GM18868 (cell line): ENCODE data around the gene TTC7B.

Experiments used
- ATAC-seq: cut with Tn5 transposase; IDR thresholded peaks from one replicate; pipeline ENCODE4 v1.9.1; 2021; ENCODE audit warnings: mild to moderate bottlenecking, moderate library complexity; ENCODE audit not compliant: unreplicated experiment

TTC7B gene

DNA sequence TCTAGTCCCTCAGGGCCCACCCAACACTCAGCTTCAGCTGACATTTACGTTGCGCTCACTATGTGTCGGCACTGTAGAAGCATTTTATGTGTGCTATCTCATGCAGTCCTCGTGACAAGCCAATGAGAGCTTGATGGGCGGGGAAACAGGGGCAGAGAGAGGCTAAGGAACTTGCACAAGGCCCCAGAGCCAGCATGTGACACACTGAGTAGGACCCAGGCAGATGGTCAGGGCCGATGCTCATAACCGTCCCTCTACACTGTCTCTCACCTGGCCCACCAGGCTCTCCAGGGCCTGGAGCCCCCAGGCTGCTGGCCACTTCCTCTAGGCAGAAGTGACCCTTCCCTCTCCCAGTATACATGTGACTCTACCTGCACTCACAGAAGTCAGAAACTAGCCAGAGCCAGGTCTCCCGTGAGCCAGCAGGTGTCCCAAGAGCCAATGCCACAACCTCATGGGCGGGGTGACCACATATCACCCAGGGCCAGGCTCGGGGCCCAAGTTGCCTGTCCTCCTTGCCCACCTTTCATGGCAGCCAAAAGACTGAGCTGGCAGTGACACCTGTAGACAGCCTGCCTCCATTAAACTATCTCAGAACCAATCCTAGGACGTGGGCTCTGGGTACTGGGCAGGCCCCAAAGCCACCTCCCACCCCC lies 38.3 kb downstream of the TTC7B start:
- no peak for ATAC-seq

DNA sequence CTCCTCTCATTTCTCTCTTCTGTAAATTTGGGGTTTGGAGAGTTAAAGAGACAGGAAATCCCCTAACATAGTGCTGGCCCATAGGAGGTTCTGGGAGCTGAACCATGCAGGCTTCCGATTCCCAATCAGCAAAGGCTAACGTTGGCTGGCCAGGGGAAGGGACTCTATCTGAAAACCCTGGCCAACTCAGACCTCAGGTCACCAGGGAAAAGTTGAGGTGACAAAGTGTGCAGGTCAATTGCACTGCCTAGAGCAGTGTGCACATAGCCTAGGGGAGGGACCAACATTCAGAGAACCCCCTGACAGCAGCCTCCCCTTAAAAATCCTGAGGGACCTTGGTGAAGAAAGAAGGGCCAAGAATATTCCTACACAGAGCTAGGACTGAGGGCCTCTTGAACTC lies 38.9 kb downstream of the TTC7B start:
- ATAC-seq: no peak

DNA sequence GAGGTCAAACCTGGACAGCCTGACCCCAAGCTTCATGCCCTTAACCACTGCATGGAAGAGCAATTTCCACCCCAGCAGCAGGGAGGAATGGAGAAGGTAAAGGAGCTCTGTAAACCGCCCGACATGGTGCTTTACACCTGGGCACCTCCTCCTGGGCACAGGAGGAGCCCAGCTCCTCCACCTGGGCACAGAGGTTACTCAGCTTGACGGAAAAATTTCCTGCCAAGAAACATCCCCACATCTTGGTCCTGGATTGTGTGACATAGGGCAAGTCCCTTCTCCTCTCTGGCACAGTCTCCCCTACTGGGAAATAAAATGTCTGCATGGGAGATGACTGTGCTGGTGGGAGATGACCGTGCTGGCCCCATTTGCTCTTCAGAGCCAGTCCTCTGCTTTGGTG lies 40.8 kb downstream of the TTC7B start:
- ATAC-seq: no peak

DNA sequence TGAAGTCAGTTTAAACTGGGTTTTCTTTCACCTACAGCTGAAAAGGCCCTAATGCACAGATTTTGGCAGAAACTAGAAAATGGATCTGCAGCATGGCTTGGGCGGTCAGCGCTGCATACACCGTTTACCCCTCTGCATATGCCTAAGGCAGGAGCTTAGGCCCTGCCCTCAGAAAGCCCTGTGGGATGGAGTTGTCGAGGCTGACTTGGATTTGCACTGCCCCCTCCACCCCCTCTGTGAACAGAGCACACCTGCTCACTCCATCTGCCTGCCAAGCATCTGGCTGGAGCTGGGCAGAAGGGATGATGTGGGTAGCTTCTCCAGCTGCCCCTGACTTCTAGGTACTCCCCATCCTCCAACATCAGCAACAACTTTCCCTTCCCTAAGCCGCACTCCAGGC lies 41.9 kb downstream of the TTC7B start:
- ATAC-seq: no peak

DNA sequence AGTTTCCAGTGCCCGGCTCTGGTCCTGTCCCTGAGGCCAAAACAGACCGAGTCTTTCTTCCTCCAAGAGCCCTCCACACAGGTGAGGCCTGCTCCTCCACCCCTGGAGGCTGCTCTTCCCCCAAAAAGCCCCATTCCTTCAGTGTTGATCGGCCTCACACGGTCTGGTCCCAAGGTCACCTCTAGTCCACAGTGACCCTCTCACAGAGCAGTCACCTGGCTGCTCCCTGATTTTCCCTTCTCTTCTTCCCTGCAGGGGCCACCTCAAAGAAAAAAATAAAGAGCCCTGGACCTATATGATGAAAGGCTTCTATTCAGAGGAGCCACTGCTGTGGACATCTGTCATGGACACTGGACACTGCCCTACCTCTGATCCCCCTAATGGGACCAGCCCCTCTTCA lies 42.5 kb downstream of the TTC7B start:
- no peak for ATAC-seq

DNA sequence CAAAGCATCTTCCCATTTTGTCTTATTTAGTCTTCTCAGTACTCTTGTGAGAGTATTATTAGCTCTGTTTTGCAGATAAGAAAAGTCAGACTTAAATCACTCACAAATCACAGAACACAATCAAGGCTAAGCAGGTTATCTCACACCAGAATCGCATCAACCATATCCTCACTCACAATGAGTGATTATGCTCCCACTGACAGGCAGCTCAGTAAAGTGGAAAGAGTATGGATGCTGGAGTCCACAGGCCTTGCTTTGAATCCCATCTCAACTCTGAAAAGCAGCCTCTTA lies 43.1 kb downstream of the TTC7B start:
- no peak for ATAC-seq

DNA sequence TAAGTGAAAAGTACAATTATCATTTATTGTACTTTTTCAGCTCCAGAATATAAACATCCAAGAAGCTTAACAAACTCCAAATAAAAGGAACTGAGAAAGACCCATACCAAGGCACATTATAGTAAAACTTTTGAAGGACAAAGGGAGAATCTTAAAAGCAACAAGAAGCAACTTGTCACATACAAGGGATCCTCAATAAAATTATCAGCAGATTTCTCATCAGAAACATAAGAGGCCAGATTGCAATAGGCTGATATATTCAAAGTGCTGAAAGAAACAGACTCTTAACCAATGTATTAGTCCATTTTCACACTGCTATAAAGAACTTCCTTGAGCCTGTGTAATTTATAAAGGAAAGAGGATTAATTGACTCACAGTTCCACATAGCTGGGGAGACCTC lies 48.3 kb downstream of the TTC7B start:
- no peak for ATAC-seq

DNA sequence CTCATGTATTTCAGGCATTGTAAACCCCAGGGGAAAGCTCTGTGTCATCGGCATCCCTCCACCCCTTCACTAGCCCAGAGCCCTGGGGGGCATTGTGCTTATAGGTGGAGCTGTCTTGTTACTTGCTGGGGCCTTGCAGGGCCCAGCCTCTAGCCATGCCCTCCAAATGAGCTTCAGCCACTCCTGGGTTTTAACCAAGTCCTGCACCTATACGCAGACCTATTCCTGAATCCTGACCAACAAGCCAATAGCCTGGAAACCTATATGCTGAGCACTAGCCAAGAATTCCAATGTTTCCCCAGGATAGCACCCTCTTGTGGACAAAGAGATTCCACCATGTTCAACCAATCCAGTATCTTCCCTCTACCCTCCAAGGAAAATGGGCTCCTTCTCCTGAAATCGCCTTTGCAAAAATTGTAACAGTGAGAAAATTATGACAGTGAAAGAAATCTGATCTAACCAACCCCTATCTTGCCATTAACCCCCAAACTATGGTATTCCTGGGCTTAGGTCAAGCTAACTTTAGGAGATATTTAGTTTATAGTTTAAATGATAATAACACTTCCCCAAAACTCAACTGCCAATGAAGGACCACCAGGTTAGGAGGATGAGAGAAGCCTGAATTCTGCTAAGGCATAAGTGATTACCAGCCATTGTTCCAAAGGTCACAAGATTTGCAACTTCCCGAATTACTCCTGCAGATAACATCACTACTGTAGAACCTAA lies 55.5 kb downstream of the TTC7B start:
- ATAC-seq: no peak

DNA sequence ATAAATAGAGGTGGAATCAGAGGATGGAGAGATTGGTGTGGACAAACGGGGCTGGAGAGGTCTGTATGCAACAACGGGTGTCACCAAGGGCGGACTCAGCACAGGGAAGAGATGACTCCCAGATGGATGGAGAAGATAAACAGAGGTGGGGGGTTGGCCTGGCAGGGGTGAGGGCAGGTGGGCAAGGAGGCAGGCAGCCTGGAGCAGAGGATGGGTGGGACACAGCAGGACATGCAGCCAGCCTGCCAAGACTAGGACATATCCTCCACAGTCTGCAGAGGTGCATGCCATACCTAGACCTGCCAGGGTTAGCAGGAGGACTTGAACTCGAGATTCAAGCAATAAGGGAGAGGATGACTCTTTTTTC lies 56.2 kb downstream of the TTC7B start:
- ATAC-seq: no peak

DNA sequence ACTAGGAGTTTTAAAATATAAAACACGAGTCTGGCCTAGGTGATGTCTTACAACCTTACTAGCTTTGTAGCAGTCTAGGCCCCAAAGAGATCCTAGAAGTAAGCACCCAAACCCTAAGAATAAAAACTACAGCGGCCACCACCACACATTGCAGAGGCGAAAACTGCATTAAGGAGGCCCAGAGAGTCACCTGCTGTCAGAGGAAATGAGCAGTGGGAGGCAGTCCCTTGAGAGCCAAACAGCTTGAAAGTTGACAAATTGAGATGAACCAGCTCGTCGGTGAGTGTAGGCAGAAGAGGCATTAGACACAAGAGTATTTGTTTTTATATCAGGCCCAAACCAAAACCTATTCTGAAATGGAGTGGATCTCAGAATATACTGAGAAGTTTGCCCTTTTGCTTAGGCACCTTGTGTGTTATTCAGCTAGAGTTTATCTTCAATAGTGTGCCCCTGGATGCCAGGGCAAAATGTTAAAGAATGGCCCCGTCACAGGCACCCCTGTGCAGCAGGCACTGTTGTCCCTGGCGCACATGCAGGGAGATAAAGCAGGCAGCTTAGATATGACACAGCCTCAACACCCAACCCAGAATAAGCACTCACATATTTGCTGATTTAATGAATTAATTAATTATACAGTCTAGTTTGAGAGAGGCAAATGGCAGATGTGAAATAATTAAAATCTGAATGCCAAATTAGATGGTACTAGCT lies 56.7 kb downstream of the TTC7B start:
- no peak for ATAC-seq

DNA sequence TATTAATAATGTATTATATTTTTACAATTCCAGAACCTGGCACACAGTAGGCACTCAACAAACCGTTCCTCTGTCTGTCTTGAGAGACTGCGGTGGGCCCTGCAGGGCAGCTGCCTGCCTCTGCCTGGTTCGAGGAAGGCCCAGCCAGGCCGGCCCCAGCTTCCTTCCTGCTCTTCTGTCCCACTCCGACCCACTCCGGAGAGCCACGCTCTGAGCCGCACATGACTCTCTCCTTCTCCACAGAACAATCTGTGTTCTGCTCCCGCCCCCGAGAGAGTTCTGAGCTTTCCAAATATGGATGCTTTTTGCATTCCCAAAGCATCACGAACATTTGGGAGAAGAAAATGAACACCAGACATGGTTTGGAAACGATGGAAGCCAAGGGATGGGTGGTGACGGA lies 57.3 kb downstream of the TTC7B start:
- ATAC-seq: peak; percentile 24

DNA sequence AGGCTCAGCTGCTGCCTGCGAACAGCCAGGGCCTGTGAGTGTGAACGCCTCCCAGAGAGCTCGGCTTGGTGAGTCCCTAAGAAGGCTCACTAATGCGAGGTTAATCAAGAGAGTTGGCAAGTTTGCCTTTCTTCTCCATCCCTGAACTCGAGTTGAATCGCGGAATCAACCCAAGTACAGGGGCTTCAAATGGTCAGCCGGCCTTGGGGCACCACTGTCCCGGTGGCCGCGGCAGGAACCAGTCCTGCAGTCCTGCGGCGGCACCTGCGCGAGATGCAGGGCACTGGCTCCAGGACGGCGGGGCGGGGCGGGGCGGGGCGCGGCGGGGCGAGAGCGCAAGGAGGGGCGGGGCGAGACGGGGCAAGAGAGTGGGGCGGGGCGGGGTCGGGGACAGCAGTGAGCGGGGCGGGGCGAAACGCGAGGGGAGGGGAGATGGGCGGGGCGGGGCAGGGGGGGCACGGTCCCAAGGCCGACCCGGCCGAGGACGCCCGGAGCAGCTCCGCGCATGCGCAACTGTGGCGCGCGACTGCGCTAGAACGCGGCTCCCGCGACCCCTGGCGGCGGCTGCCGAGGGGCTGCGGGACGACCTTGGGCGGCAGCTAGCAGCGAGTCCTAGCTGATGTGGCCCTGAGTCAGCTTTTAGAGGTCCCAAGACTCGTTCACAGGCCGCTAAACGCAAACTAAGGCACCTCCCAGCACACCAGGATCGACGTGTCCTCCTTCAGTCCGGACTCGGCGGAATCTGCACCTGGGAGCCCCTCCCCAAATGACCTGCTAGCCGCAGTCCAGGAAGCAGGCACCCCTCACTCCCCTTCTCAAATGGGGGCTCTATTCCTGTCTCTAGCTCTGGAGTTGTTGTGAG lies 58.0 kb downstream of the TTC7B start:
- ATAC-seq: peak; percentile 84

DNA sequence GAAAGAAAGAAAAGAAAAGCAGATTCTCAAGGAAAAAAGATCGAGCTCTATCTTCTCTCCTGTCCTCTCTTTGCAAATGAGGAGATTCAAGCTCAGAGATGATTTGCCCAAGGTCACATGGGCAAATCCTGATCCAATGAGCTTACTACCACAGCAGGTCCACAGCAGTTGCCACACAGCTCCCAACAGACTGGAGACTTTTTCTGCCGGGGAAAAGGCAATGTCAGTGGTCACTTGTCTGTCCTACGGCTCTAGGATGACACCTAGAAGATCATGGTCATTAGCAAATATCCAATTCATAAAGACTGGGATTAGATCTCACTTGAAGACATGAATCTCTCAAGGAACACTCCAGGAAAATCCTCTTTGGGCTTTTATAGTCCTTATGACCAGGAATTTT lies 58.8 kb downstream of the TTC7B start:
- no peak for ATAC-seq

DNA sequence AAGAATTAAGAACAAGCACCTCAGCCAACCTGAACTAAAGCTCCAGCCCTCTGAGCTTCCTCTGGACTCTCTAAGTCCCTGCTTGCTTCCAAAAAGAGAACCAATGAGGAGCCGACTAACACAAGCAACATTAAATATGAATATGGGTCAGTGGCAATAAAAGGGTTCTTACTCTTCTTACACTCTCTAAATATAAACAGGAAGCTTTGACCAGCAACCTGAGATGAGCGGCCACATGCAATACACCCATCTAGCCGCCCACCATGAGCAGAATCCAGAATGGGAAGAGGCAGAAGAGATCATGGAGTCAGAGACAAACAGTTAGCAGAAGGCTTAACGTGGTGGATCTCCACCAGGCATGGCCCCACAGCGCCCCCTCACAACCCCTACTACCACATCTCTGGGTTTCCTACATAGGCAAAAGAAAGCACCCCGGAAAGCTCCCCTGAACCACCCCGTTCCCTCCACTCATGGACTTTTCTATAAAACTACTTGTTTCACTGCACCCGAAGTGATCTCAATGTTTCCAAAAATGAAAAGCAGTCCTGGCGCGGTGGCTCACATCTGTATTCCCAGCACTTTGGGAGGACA lies 59.4 kb downstream of the TTC7B start:
- ATAC-seq: no peak

DNA sequence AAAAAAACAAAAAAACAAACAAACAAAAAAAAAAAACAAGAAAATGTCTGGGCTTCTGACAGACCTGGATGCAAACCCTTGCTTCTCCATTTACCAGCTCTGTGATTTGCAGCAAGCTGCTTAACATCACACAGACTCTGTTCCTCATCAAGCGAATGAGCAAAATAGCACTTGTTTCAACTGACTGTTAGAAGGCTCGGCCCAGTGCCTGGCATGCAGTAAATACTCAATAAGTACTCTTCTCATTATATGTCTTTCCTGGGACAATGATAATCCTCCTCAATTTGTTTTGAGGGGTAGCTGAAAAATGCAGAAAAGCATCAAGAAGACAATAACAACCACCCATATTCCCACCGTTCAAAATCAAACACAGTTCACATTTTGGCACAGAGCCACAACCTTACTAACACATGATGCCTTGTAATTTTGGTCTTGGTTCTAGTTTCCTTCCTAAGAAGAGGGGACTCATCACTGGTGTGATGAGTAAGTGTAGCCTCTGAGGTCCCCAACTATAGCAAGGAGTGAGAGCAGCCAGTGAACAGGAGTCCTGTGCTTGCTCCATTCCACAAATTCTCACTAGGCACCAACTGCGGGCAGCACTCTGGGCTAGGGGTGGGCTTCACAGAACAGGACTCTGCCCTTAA lies 60.4 kb downstream of the TTC7B start:
- ATAC-seq: no peak

DNA sequence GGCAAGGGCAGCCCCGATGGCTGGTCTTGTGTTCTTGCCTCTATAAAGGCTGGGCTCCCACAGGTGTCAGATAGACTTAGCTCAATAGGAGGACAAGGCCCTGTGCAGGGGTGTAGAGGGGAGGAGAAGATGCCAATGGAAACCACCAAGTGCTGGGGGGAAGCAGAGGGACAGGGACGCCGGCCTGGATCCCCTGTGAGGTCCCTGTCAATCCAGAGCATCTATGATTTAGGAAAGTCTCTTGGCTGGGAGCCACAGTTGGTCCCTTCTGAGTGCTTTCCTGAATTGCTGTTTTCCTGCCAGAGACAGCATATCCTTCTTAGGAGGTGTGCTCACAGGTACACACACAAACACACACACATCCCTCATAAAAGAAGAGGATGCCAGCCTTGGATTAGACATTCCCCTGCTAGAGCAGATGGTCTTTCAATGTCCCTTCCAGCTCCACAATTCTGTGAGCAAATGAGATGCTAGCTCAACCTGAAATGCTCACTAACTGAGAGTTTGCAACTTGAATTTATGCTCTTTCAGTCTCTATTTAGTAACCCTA lies 62.7 kb downstream of the TTC7B start:
- no peak for ATAC-seq

DNA sequence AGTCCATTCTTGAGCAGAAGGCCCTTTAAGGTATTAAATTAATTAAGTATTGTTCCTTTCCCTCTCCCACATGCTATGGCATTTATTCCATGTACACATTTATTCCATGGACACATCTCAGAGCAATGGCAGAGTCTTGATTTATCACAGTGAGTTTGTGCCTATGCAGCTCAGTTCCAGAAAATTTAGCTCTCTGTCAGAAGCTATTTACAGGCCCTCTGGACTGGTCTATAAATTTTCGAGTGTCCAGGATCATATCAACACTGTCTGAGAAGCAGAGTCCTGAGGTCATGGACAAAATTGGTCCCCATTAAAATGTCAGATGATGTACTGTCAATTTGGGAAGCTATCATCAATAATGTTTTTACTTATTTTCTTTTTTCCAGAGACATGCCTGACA lies 65.5 kb downstream of the TTC7B start:
- no peak for ATAC-seq

DNA sequence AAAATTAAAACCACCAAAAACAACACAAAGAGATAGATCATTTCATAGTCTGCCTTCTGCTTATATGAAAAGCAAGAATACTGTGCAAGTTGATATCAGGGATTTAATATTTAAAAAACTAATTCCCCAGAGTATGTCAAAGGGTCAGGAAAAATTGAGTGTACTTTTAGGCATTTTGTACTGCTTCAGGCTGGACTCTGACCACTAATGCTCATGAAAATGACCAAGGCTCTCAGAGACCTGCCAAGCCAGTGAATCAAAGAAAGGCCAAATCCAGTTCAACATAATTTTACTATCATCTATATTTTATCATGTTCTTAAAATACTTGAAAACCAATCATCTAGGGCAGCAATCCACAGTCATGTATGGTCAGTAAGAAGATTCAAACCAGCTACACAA lies 66.0 kb downstream of the TTC7B start:
- ATAC-seq: no peak

DNA sequence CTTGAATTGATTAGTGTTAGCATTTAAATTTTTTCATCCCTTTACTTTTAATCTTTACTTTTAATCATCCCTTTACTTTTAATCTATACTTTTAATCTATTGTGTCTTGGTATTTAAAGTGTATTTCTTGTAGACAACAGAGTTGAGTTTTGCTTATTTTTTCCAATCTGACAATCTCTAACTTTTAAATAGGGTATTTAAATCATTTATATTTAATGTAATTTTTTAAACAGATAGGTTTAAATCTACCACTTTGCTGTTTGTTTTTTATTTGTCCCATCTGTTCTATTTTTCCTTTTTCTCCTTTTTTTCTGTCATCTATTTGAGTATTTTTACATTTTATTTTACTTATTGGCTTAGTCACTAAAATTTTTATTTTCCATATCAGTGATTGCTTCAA lies 68.3 kb downstream of the TTC7B start:
- no peak for ATAC-seq

DNA sequence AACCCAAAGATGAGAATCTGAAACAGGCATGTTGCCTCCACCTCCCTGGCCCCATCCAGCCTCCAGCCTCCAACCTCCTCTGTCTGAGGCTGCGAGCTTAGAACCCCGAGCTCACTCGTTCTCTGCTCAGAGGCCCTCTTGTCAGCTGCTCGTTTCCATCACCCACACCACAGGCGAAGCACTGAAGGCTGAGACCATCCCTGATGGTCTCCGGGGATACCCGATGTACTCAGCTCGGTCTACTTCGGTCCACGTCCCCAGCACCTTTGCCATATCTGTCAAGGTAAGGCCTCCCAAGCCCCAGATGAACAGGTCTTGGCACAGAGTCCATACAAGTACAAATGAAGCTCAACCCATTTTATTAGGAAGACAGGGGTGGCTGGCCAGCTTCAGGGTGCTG lies 72.4 kb downstream of the TTC7B start:
- no peak for ATAC-seq
